Measurements from ENCODE around the gene QDPR. TPM values are rescaled to one million over a fixed set of nuclear protein-coding genes. Genes with fewer than 3 reads are reported as not detected.

Gene QDPR
- total RNA-seq, 6 experiments from 2014 or later = 43.4 to 154 (median 81.5) TPM

DNA sequence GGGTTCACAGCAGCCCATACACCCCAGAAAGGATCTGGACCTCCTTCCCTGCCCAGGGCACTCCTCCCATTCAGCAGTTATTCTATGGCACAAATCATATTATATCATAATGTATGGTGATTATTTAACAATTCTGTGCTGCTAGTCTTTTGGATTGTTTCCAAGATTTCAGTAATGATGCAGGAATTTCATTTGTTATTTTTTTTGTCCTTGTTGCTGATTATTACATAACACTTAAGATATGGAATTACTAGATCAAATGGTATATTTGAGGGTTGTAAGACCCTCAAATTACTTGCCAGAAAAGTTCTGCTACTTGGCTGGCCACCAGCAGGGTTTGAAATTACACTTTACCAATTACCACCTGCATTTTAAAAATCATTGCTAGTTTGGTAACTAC lies 36.4 kb downstream of the QDPR start:
- no peak for DNase-seq
- Histone ChIP-seq H3K27ac (no peak overlapping the region), H3K4me3 (no peak overlapping the region), H3K36me3 (no peaks in the 10 kb centered on the region), H3K4me1 (no peaks in the 10 kb centered on the region), H3K9me3 (no peaks in the 10 kb centered on the region), H3K27me3 (no peaks in the 10 kb centered on the region)
- TF ChIP-seq, protein P1, sequence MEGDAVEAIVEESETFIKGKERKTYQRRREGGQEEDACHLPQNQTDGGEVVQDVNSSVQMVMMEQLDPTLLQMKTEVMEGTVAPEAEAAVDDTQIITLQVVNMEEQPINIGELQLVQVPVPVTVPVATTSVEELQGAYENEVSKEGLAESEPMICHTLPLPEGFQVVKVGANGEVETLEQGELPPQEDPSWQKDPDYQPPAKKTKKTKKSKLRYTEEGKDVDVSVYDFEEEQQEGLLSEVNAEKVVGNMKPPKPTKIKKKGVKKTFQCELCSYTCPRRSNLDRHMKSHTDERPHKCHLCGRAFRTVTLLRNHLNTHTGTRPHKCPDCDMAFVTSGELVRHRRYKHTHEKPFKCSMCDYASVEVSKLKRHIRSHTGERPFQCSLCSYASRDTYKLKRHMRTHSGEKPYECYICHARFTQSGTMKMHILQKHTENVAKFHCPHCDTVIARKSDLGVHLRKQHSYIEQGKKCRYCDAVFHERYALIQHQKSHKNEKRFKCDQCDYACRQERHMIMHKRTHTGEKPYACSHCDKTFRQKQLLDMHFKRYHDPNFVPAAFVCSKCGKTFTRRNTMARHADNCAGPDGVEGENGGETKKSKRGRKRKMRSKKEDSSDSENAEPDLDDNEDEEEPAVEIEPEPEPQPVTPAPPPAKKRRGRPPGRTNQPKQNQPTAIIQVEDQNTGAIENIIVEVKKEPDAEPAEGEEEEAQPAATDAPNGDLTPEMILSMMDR (IDR thresholded peaks at IDR 0.05) = no peak
- TF ChIP-seq POLR2A (IDR thresholded peaks at IDR 0.05) = no peak
- intact Hi-C loops (cut with DNase I) = no loop called here
- no peak for ATAC-seq

DNA sequence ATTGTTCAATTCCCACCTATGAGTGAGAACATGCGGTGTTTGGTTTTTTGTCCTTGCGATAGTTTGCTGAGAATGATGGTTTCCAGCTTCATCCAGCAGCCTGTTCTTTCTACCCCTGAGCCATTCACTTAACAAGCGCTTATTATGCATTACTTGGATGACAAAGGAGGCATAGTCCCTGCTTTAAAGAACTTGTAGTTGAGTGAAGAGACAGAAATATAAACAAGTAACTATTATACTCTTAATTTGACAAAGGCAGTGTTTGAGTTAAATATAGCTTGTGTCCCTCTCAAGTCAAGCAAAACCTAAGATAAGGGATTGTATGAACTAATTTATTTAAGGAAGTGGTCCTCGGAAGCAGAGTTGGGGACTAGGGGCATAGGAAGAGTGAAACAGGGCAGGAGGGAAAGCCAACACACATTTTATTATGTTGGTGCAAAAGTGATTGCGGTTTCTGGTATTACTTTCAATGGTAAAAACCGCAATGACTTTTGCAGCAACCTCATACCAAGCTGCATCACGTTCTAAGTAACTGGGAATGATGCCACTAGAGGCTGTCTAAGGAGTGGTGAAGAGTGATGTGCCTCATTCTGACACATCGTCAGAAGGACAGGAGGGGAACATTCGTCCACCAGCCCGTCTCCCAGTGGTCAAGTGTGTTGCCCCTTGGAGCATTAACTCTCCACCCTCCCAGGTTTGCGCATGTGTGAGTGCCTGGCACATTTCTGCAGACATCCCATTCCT lies 41.8 kb downstream of the QDPR start:
- H3K36me3 ChIP-seq = no peaks in the 10 kb centered on the region
- ATAC-seq = no peak
- no peaks in the 10 kb centered on the region for H3K4me1 ChIP-seq
- no peak overlapping the region for H3K4me3 ChIP-seq
- no peaks in the 10 kb centered on the region for H3K27me3 ChIP-seq
- no peaks in the 10 kb centered on the region for H3K9me3 ChIP-seq
- intact Hi-C loops (cut with DNase I) = no loop called here
- 83% methylated on average over 9 of the region's 11 CpGs for WGBS (ENCODE audit: insufficient coverage, low coverage, low lambda C conversion rate, missing lambda C conversion rate)
- no peak for DNase-seq
- no peak overlapping the region for H3K27ac ChIP-seq
- TF ChIP-seq, protein P1 (IDR thresholded peaks at IDR 0.05) = no peak
- TF ChIP-seq POLR2A (IDR thresholded peaks at IDR 0.05) = no peak

DNA sequence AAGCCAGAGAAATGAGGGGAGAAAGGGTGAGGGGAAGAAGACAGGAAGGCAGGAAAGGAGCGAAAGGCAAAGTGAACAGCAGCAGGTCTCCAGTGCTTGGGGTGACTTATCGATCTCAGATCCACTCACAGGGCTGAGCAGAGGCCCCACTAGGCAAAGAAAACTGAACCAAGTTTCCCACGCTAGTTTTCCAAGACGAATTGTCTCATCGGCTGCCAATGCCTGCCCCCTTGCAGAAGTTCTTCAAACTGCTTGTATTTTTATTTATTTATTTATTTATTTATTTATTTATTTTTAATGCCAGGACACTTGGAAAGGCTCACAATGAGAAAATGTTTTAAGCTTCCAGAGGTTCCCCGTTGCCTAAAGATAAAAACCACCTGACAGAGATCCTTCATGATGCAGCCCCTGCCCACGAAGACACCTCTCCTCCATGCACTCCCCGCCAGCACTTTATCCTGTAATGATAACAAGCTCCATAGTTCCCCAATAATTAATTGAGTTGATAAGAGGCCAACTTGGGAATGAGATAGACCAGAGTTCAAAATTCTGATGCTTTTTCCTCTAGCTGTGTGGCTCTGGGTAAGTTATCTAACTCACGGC lies 43.2 kb downstream of the QDPR start:
- Histone ChIP-seq H3K4me3 (no peak overlapping the region), H3K4me1 (no peaks in the 10 kb centered on the region), H3K27ac (no peak overlapping the region), H3K9me3 (no peaks in the 10 kb centered on the region), H3K36me3 (no peaks in the 10 kb centered on the region), H3K27me3 (no peaks in the 10 kb centered on the region)
- peak in 2 of 4 donors; percentile 39 to 44 for ATAC-seq
- WGBS (ENCODE audit: insufficient coverage, low coverage, low lambda C conversion rate, missing lambda C conversion rate) = 37% methylated on average over 7 of the region's 9 CpGs
- intact Hi-C loops (cut with DNase I) = no loop called here
- no peak for TF ChIP-seq POLR2A (IDR thresholded peaks at IDR 0.05)
- TF ChIP-seq, protein P1 (IDR thresholded peaks at IDR 0.05) = peak in 3 of 4 donors; percentile 39 to 44 (median 43)
- no peak for DNase-seq

DNA sequence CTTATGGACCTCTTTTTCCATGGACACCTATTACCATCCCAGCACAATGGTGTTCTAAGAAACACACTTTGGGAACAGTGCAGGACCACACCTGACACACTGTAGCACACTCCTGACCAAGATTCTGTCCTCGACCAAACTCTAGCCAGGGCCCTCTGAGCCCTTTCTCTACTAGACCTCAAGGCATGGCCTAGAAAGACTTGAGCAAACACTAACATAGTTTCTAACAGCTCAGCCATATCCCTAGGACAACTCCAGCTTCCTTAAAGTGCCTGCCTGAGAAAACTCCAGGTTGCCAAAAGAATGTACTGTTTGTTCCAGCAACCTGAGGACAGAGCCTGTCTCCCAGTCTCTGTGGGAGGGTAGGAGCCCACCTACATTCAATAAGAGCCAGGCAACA lies 48.3 kb downstream of the QDPR start:
- TF ChIP-seq POLR2A (IDR thresholded peaks at IDR 0.05) = no peak
- Histone ChIP-seq H3K27me3 (no peaks in the 10 kb centered on the region), H3K9me3 (no peaks in the 10 kb centered on the region), H3K4me3 (no peak overlapping the region), H3K27ac (no peak overlapping the region), H3K4me1 (no peaks in the 10 kb centered on the region), H3K36me3 (no peaks in the 10 kb centered on the region)
- intact Hi-C loops (cut with DNase I) = no loop called here
- 100% methylated on average over 1 of the region's 1 CpG for WGBS (ENCODE audit: insufficient coverage, low coverage, low lambda C conversion rate, missing lambda C conversion rate)
- DNase-seq (no peak), ATAC-seq (no peak)

DNA sequence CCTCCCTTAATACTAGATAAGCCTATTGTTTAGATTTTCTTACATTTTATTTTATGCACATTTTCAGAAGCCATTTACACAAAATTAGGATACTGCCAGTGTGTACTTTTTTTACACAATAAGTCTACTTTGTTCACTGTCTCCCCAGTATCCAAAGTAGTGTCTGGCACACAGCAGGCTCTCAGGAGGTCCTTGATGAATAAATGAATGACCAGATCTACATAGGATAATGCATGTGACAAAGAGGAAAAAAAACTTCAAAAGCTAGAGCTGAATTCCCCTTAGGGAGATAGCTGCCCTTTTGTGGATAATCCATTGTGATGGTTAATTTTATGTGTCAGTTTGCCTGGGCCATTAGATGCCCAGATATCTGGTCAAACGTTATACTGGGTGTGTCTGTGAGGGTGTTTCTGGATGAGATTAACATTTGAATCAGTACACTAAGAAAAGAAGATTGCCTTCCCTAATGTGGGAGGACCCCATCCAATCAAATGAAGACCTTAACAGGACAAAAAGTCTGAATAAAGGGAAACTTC lies 61.6 kb downstream of the QDPR start:
- 50% methylated on average over 1 of the region's 1 CpG for WGBS (ENCODE audit: insufficient coverage, low coverage, low lambda C conversion rate, missing lambda C conversion rate)
- intact Hi-C loops (cut with DNase I) = no loop called here
- TF ChIP-seq POLR2A (IDR thresholded peaks at IDR 0.05) = no peak
- TF ChIP-seq, protein P1 (IDR thresholded peaks at IDR 0.05) = no peak
- no peak for DNase-seq
- Histone ChIP-seq H3K27ac (no peak overlapping the region), H3K27me3 (no peaks in the 10 kb centered on the region), H3K4me3 (no peak overlapping the region), H3K4me1 (peaks cover 0 to 11% (median 0%) of the 10 kb centered on the region in 4 donors), H3K36me3 (no peaks in the 10 kb centered on the region), H3K9me3 (no peaks in the 10 kb centered on the region)
- no peak for ATAC-seq
